CD4-positive, alpha-beta T cell treated with Interleukin-6 for 4 hours (primary cell): ENCODE results near the gene CCM2.

ENCODE experiments used
- DNase-seq: peaks from one replicate; pipeline ENCODE4 v3.0.0-alpha.2; 2020; ENCODE audit warnings: mixed read lengths

Gene CCM2

DNA sequence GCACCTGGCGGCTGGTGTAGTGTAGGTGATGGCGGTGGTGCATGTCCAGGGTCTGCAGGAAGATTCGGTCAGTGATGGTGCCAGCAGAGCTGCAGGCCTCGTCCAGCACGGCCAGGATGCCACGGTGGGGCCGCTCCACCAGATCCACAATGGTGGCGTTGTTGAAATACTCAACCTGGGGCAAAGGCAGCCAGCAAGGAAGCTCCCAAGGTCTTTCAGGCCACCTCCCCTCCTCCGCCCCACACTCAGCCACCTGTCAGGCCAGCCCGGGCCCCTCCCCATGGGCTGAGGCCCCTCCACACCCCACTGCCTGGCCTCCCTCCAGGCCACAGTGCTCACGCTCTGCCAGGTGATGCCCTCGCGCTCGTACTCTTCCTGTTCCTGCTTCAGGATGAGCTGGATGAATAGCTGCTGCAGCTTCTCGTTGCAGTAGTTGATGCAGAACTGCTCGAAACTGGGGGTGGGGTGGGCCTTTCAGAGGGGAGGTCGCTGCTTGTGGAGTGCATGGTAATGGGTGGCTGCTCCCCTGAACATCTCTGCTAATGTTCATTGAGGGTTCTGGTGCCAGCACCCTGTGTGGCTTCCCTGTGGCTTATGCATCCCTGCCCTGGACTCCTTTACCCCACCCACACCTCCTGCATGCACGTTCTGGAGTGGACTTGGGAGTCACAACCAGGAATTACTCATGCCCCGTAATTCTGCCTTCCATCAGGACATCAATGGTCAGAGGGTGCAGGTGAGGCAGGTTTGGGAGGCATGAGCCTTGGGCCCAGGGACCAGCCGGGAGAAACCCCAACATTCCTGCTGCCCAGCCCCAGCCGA lies 30.1 kb upstream of the CCM2 start:
- no peak for DNase-seq

GRCh38 chr7:44970523-44971051 lies 29.4 kb upstream of the CCM2 start:
- no peak for DNase-seq

- no peak for DNase-seq
These were observed 28.7 kb upstream of the CCM2 start for GRCh38 chr7:44971188-44971901.

DNA sequence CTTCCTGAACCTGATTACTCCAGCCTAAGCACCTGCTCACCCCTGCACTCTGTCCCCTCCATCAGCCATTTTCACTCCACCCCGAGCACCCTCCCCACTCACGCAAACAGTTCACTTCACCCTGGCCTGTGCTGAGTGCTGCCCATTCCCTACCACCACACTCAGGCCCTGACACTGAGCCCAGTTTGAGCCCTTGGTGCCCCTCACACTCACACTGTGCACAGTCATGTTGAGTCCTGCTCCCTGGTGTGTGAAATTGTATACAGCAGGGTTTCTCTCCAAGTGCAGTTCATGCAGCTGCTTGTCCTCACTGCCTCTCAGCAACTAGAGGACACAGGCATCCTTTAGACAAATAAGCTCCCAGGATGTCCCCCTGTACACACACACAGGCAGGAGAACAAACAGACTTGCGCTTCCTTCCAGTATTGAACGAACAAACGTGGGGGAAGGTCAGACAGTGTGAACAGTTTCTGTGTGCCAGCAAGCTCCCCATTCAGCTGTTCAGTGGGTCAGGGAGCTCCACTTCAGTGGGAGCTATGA lies 28.0 kb upstream of the CCM2 start:
- no peak for DNase-seq

GRCh38 chr7:44972562-44972961 lies 27.4 kb upstream of the CCM2 start:
- DNase-seq, result no peak

DNA sequence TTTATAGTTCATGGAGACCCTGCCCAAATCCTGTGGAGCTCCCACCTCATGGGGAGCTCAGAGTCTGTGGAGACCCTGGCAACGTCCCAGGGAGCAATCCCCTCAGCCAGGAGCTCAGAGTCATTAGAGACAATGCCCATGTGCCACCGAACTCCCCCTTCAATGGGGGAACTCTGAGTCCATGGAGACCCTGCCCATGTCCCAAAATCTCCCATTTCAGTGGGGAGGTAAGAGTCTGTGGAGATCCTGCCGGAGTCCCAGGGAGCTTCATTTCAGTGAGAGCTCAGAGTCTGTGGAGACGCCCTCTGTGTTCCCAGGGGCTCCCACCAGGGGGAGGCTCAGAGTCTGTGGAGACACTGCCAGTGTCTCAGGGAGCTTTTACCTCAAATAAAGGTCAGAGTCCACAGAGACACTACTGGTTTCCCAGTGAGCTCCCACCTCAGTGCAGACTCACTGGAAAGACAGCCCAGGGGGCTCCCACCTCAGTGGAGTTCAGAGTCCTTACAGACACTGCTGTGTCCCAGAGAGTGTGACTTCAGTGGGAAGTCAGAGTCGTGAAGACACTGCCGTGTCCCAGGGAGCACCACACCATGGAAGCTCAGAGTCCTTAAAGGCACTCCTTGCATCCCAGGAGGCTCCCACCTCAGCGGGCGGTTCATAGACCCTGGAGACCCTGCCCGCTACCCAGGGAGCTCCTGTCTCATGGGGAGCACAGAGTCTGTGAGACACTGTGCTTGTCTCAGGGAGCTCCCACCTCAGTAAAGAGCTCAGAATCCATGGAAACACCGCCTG lies 26.2 kb upstream of the CCM2 start:
- peak; percentile 77 for DNase-seq

GRCh38 chr7:44974549-44974948 lies 25.5 kb upstream of the CCM2 start:
- DNase-seq, result no peak

DNA sequence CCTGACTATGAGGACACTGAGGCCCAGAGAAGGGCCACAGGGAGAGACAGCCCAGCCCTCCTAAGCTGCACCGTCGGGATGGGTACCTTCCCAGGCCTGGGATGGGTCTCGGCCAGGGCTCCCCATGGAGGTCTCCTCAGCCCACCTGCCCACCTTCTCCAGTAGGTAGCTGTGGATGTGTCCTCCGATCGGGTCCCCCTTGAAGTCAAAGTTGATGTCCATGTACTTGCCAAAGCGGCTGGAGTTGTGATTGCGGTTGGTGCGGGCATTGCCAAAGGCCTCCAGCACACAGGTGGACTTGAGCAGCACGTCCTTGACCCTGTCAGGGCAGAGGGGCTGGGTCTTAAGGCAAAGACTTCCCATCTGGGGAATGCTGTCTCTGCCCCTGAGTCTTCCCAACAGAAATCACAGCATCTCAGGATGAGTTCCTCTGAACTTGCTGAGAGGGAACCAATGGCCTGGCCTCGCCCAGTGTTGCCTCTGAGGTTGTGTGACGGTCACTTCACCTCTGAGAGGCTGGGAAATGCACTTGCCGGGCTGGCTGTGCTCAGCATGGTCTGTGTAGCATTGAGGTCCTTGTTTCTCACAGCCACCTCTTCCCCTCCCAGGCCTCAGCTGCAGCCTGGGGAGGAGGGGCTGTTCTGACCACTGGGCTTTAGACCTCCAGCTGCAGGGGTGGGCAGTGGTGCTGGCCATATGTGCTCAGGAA lies 24.5 kb upstream of the CCM2 start:
- DNase-seq, result no peak

GRCh38 chr7:44976040-44976745 lies 23.8 kb upstream of the CCM2 start:
- no peak for DNase-seq

DNA sequence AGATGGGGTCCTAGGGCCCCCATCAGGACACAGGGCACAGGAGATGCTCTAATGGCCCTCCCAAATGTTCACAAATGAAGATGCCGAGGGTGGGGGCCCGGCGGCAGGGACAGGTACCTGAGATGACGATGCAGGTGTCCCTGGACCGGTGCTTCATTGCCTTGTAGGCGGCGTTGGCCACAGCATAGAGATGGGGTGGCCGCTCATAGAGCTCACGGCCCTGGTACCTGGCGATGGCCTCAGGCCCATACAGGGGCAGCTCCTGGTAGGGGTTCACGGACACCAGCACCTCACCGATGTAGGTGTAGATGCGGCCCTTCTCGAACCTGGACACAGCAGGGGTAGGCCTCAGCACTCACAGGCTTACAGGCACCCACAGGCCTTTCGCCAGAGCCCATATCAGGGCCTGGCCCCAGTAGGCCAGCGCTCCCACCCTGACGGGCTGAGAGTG lies 23.2 kb upstream of the CCM2 start:
- no peak for DNase-seq

DNA sequence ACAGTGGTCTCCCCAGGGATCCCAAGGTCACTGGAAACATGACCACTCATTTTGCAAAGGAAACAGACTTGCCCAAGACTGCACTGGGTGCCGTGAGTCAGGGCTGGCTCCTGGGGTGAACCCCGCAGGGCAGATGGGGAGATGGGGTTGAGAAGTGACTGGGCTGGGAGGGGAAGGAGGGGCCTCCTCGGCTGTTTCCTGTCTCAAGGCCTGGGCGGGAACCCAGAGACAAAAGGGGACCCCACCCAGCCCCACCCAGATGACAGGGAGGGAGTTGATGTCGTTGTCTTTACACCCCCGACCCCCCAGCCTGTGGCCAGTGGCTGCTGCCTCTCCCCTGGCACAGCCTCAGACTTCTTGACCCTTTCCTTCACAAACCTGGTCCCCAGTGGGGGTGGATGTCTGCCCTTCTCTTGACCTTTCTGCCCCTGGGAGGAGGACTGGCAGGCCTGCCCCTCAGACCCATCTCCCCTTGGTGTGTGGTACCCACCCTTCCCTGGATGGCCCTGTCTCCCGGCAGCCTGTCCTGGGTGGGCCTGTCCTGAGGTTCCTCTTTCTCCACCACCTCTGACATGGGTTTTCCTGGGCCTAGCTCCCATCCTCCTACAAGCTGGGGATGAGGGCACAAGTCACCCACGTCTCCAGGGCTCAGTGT lies 22.6 kb upstream of the CCM2 start:
- peak; percentile 83 for DNase-seq

GRCh38 chr7:44977959-44978335 lies 22.1 kb upstream of the CCM2 start:
- peak; percentile 20 for DNase-seq

DNA sequence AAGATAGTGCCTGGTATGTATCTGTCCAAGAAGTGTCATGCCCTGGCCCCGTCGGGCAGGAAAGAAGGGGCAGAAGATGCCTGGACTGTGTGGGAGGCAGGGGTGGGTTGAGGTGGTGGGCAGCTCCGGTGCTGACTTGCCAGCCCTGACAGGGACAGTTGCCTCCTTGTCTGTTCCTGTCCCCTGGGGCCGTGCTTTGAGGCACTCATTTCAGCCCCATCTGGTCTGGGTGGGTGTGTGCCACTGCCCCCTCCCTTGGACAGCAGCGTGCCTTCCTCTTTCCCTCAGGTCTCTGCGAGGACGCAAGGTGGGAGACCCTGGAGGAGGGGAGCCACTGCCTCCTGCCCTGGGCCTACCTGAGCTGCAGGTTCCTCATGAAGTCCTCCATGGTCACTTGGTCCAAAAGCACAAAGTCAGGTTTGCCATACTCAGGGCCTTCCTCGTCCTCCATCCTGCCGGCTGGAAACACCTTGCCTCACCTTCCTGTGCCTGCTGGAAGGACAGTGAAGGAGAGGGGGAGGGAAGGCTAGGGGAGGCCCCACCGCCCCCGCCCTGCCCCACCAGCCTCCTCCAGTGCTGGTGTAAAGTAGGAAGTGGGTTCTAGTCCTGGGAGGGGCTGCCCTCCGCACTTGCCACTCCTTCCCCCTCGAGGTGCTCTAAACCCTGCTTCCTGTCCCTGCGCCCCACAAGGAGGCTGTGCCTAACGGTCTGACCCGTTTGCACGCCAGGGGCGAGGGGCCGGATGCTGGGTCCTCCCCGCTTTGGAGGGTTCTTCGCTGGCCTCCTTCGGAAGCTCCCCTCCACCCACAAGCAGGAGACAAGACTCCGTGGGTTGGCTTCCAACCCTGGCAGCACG lies 21.3 kb upstream of the CCM2 start, which contains the start of gene MYO1G:
Gene MYO1G, minus strand, starts transcription at position 505 of the 856 bp plus-strand sequence. Its CDS starts 54 bp downstream, at position 451.
- DNase-seq, result peak; percentile 92

DNA sequence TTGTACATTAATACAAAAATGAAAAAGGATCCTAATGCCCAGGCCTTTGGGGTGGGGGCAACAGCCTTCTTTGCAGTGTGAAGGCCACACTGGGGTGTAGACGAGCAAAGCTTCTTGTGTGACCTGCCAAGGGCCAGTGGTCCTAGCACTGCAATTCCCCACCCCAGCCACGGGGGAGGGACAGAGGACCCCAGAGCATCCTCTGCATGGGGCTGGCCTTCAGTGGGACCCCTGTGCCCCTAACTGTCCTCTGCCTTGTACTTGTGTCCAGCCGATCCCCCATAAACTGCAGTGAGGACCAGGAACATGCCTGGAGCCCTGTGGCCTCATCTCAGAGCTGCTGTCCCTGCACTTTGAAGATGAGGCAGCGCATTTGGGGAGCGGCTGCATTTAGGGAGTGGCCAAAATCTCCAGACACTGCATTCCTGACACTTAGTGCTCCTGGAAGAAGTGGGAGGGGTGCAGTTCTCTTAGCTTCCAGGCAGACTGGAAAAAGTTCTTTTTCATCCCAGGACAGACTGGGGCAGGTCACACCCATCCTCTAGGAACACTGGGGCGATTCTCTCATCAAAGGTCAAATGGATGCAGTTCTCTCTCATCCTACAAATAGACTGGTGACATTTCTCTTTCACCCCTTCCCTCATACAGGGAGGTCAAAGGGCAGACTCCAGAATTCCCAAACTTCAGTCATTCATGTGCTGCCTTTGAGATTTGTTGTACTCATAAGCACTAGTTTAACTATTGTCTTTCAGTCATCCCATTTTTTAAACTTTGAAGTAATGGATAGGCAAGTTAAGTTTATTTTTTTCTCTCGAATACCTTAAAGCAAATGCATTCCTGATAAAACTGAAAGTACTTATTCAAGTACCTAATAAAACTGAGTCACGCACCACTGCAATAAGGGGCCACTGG lies 20.3 kb upstream of the CCM2 start:
- DNase-seq, result no peak

DNA sequence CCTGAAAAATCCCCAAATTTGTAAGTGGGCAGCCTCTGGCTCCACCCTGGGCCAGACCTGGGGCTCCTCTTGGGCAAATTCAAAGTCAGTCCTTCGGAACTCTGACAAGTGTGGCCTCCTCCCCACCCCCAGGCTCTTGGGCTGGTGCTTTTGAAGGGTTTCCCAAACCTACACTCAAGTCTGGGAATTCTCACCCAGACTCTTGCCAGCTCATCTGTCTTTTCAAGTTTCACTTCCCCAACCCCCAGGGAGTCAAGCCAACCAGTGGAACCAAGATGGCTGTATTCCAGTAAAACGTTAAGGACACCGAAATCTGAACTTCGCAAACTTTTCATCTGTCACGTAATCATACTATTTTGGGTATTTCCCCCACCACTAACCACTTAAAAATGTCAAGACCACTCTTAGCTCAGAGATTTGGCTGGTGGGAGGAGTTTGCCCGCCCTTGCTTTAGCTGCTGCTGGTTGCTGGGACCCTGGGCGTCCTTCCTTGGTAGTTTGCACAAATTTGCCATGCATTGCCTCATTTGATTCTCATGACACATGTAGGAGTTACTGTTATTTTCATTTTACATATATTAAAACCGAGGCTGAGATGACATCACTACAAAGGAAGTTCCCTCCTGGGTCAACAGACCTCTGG lies 19.5 kb upstream of the CCM2 start:
- DNase-seq, result peak; percentile 46

GRCh38 chr7:44981035-44981706 lies 18.8 kb upstream of the CCM2 start:
- no peak for DNase-seq

- DNase-seq, result no peak
These were observed 17.5 kb upstream of the CCM2 start for GRCh38 chr7:44982535-44982923.

GRCh38 chr7:44982970-44983369 lies 17.0 kb upstream of the CCM2 start:
- DNase-seq, result no peak
